ENCODE measurements around the gene FLACC1.
A peak's percentile ranks its signal among the peaks of the same experiment; 100 is the strongest.

FLACC1 gene

GRCh38 chr2:201255408-201256033 is 101.6 kb downstream of the FLACC1 start:
- in situ Hi-C loops (cut with HindIII; ENCODE audit: low pct_ligation_motif_present, low sequenced_read_pairs) = no loop called here
- H3K4me3 ChIP-seq (ENCODE audit: low read depth, low read length) = no peak overlapping the region
- H3K27me3 ChIP-seq (replicated peaks) = no peaks in the 10 kb centered on the region
- H3K27ac ChIP-seq = no peak overlapping the region
- TF ChIP-seq, protein P1, sequence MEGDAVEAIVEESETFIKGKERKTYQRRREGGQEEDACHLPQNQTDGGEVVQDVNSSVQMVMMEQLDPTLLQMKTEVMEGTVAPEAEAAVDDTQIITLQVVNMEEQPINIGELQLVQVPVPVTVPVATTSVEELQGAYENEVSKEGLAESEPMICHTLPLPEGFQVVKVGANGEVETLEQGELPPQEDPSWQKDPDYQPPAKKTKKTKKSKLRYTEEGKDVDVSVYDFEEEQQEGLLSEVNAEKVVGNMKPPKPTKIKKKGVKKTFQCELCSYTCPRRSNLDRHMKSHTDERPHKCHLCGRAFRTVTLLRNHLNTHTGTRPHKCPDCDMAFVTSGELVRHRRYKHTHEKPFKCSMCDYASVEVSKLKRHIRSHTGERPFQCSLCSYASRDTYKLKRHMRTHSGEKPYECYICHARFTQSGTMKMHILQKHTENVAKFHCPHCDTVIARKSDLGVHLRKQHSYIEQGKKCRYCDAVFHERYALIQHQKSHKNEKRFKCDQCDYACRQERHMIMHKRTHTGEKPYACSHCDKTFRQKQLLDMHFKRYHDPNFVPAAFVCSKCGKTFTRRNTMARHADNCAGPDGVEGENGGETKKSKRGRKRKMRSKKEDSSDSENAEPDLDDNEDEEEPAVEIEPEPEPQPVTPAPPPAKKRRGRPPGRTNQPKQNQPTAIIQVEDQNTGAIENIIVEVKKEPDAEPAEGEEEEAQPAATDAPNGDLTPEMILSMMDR (IDR thresholded peaks at IDR 0.05; ENCODE audit: low read depth, low read length, missing control alignments) = no peak
- DNase-seq = no peak
- no peaks in the 10 kb centered on the region for H3K36me3 ChIP-seq (replicated peaks)

- in situ Hi-C loops (cut with HindIII; ENCODE audit: low pct_ligation_motif_present, low sequenced_read_pairs) = no loop called here
- Histone ChIP-seq H3K27me3 (replicated peaks) (no peaks in the 10 kb centered on the region), H3K27ac (no peak overlapping the region), H3K36me3 (replicated peaks) (no peaks in the 10 kb centered on the region), H3K4me3 (ENCODE audit: low read depth, low read length) (no peak overlapping the region)
- DNase-seq = peak; percentile 27
- TF ChIP-seq, protein P1 (IDR thresholded peaks at IDR 0.05; ENCODE audit: low read depth, low read length, missing control alignments) = no peak
Observed at GRCh38 chr2:201254081-201254730, 102.9 kb downstream of the FLACC1 start.

GRCh38 chr2:201250741-201251140 is 106.4 kb downstream of the FLACC1 start:
- TF ChIP-seq, protein P1 (IDR thresholded peaks at IDR 0.05; ENCODE audit: low read depth, low read length, missing control alignments) = no peak
- Histone ChIP-seq H3K4me3 (ENCODE audit: low read depth, low read length) (no peak overlapping the region), H3K36me3 (replicated peaks) (no peaks in the 10 kb centered on the region), H3K27ac (no peak overlapping the region), H3K27me3 (replicated peaks) (no peaks in the 10 kb centered on the region)
- in situ Hi-C loops (cut with HindIII; ENCODE audit: low pct_ligation_motif_present, low sequenced_read_pairs) = no loop called here
- no peak for DNase-seq

GRCh38 chr2:201249889-201250288 is 107.3 kb downstream of the FLACC1 start:
- no peak for DNase-seq
- H3K27me3 ChIP-seq (replicated peaks) = no peaks in the 10 kb centered on the region
- no peaks in the 10 kb centered on the region for H3K36me3 ChIP-seq (replicated peaks)
- no peak overlapping the region for H3K4me3 ChIP-seq (ENCODE audit: low read depth, low read length)
- TF ChIP-seq, protein P1 (IDR thresholded peaks at IDR 0.05; ENCODE audit: low read depth, low read length, missing control alignments) = no peak
- in situ Hi-C loops (cut with HindIII; ENCODE audit: low pct_ligation_motif_present, low sequenced_read_pairs) = no loop called here
- H3K27ac ChIP-seq = no peak overlapping the region

- H3K4me3 ChIP-seq (ENCODE audit: low read depth, low read length) = no peak overlapping the region
- H3K27me3 ChIP-seq (replicated peaks) = no peaks in the 10 kb centered on the region
- TF ChIP-seq, protein P1 (IDR thresholded peaks at IDR 0.05; ENCODE audit: low read depth, low read length, missing control alignments) = no peak
- no peaks in the 10 kb centered on the region for H3K36me3 ChIP-seq (replicated peaks)
- no peak overlapping the region for H3K27ac ChIP-seq
- in situ Hi-C loops (cut with HindIII; ENCODE audit: low pct_ligation_motif_present, low sequenced_read_pairs) = no loop called here
- DNase-seq = no peak
Observed at GRCh38 chr2:201248288-201248844, 108.8 kb downstream of the FLACC1 start.
